Mesothelial cell of epicardium (in vitro differentiated cells): ENCODE measurements around the gene PTPRR. TPM values are rescaled to one million over a fixed set of nuclear protein-coding genes. Genes with fewer than 3 reads are reported as not detected.
A peak's percentile ranks its signal among the peaks of the same experiment; 100 is the strongest.

Source experiments
- DNase-seq, 2 experiments: peaks; one replicate each; pipeline ENCODE4 v3.0.0; 2021; ENCODE audit warnings: low spot score in 2 of 2; ENCODE audit not compliant: unreplicated experiment in 2 of 2
- H3K27ac Mint-ChIP-seq: 2 replicates; pipeline ENCODE4 v1.8.0; 2021; ENCODE audit warnings: mixed read lengths
- H3K27me3 Mint-ChIP-seq: 2 replicates; pipeline ENCODE4 v1.8.0; 2021; ENCODE audit warnings: low read depth, mixed read lengths
- H3K36me3 Mint-ChIP-seq: 2 replicates; pipeline ENCODE4 v1.8.0; 2021; ENCODE audit warnings: mixed read lengths
- H3K4me1 Mint-ChIP-seq: 2 replicates; pipeline ENCODE4 v1.8.0; 2021; ENCODE audit warnings: mixed read lengths
- H3K4me3 Mint-ChIP-seq: 2 replicates; pipeline ENCODE4 v1.8.0; 2021; ENCODE audit warnings: mild to moderate bottlenecking, moderate library complexity, mixed read lengths
- H3K9me3 Mint-ChIP-seq: 2 replicates; pipeline ENCODE4 v1.8.0; 2021; ENCODE audit warnings: mixed read lengths
- total RNA-seq: library from RNA; stranded (reverse); gene quantifications from 3 replicates; pipeline ENCODE4 v1.2.1, GENCODE V29; 2021
- TF ChIP-seq, protein P1 (sequence below): fragments of 200-600 bp; sonication (generic); IDR thresholded peaks from one replicate; pipeline ENCODE4 v1.5.0; 2021; ENCODE audit warnings: antibody characterized with exemption; ENCODE audit not compliant: unreplicated experiment

Gene PTPRR
- total RNA-seq, 1 donor from 2014 or later: 0.38 TPM

DNA sequence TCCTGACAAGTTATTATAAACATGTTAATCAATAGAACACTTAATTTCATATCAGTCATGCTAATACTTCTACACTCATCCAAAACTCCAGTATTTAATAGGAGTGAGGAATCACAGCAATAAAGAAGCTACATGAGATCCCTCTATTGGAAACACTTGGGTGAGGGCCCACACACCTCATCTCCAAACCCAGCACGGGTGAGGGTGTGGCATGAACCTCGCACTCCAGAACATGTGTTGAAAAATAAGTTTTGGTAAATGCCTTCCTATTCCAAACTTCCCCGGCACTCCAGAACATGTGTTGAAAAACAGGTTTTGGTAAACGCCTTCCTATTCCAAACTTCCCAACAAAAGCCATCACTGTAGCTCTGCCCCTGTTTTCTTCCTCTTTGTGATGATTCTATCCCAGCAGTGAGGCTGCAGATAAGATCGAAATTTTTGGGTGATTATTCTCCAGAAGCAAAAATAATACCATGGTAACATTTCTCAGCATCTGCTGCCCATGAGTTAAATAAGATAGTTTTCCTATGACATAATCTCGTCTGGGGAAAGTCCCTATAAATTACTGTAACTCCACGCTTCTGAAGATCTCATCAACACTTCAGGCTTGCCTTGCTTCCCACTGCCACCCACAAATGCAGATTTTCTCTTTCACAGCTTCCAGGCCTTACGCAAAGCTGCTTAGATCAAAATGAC, 258.9 kb downstream of the PTPRR start:
- TF ChIP-seq, protein P1, sequence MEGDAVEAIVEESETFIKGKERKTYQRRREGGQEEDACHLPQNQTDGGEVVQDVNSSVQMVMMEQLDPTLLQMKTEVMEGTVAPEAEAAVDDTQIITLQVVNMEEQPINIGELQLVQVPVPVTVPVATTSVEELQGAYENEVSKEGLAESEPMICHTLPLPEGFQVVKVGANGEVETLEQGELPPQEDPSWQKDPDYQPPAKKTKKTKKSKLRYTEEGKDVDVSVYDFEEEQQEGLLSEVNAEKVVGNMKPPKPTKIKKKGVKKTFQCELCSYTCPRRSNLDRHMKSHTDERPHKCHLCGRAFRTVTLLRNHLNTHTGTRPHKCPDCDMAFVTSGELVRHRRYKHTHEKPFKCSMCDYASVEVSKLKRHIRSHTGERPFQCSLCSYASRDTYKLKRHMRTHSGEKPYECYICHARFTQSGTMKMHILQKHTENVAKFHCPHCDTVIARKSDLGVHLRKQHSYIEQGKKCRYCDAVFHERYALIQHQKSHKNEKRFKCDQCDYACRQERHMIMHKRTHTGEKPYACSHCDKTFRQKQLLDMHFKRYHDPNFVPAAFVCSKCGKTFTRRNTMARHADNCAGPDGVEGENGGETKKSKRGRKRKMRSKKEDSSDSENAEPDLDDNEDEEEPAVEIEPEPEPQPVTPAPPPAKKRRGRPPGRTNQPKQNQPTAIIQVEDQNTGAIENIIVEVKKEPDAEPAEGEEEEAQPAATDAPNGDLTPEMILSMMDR: no peak
- Mint-ChIP-seq H3K27ac (peak overlapping the region; percentile 78), H3K9me3 (no peaks in the 10 kb centered on the region), H3K4me3 (no peak overlapping the region), H3K27me3 (no peaks in the 10 kb centered on the region), H3K4me1 (peaks cover 37% of the 10 kb centered on the region), H3K36me3 (no peaks in the 10 kb centered on the region)
- no peak for DNase-seq

DNA sequence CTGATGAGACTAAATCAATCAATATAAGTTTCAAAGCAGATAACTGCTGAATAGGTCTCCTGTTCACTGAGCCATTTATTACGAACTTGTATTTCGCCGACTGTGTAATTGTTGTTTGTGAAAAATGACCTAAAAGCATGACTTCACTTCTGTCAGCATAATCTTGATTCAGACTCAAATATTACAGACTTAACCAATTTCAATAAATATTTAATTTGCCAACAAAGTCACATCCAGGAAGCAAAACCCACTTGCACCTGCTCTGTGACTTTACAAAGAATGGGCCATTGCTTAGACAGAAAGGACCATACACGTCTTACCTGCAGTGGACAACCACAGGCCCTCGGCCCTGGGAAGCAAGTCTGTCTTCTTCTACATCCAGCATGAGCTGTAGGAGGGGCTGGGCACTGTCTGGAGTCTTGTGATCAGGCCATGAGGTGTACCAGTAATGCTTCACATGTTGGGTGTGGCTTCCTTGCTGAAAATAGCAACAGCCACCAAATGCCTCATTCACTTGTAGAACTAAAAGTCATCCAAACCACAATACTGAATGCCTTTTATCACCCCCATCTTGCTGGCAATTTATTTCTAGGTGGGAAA, 259.8 kb downstream of the PTPRR start:
- H3K4me3 Mint-ChIP-seq: no peak overlapping the region
- no peaks in the 10 kb centered on the region for H3K36me3 Mint-ChIP-seq
- TF ChIP-seq, protein P1: no peak
- H3K27ac Mint-ChIP-seq: no peak overlapping the region
- H3K4me1 Mint-ChIP-seq: peaks cover 37% of the 10 kb centered on the region
- H3K9me3 Mint-ChIP-seq: no peaks in the 10 kb centered on the region
- no peaks in the 10 kb centered on the region for H3K27me3 Mint-ChIP-seq
- no peak for DNase-seq

DNA sequence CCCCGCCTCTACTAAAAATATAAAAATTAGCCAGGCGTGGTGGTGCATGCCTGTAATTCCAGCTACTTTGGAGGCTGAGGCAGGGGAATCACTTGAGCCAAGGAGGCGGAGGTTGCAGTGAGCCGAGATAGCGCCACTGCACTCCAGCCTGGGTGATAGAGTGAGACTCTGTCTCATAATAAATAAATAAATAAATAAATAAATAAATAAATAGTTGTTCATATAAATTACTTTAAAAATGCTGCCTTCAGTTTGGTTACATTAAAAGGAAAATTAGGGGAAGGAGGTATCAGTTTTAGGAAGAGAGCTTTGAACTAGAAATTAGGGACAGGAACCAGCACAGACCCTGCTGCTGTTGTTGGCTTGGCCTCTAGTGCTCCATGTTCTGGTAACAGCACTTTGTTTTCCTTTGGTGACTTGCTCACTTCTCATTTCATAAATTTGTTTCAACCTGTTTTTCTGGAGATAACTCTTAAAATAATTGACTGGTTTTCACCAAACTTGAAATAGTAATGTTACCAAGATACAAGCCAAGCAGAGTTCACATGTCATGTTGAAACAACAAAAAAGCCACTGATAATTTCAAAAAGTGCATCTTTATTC, 260.4 kb downstream of the PTPRR start:
- no peaks in the 10 kb centered on the region for H3K27me3 Mint-ChIP-seq
- H3K4me3 Mint-ChIP-seq: no peak overlapping the region
- TF ChIP-seq, protein P1: no peak
- no peaks in the 10 kb centered on the region for H3K36me3 Mint-ChIP-seq
- H3K27ac Mint-ChIP-seq: peak overlapping the region; percentile 39
- H3K9me3 Mint-ChIP-seq: no peaks in the 10 kb centered on the region
- peaks cover 37% of the 10 kb centered on the region for H3K4me1 Mint-ChIP-seq
- no peak for DNase-seq

DNA sequence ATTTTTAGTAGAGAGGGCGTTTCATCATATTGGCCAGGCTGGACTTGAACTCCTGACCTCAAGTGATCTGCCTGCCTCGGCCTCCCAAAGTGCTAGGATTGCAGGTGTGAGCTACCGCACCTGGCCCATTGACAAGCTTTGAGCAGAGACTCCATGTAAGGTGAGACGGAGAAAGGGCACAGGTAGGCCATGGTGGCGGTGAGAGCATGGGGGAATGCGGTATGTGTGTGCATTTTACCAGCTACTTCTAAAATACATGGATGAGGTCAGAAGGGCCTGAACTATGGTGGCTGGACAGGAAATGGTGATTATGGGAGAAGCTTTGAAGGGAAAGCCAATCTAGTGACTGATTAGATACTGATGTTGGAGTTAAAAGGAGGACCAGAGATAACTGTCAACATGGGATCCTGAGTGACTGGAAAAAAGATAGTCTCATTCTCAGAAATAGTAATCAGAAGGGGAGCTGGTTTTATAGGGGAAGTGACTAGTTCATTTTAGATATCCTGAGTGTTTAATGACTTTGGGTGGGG, 261.4 kb downstream of the PTPRR start:
- H3K27me3 Mint-ChIP-seq: no peaks in the 10 kb centered on the region
- TF ChIP-seq, protein P1: no peak
- DNase-seq: no peak

DNA sequence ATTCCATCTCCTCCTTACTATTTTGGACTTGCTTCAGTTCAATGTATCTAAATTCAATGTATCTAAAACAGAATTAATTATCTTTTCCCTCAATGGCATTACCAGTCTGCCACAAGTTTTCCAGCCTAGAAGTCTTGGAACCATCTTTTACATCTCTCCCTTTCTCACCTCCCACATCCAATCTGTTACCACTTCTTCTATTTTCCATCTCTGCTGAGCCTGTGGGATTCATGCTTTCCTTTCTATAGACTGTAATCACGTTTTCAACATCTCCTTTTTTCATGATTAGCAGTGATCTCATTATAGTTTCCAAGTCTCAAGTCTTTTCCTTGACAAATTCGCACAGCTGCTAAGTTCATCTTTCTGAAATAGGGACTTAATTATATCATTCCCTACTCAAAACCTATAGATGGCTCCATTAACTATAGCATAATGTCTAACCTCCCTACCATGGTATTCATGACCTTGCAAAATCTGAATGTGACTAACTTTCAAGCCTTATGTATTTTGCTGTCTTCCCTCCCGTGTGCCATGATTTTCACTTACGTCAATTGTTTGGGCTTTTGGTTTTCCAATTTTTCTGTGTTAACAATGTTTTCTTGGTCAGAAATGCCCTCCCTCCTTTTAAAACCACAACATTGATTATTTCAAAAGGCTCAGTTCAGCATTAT, 262.8 kb downstream of the PTPRR start:
- Mint-ChIP-seq H3K27ac (no peak overlapping the region), H3K4me3 (no peak overlapping the region), H3K36me3 (no peaks in the 10 kb centered on the region), H3K9me3 (no peaks in the 10 kb centered on the region), H3K27me3 (no peaks in the 10 kb centered on the region), H3K4me1 (peaks cover 26% of the 10 kb centered on the region)
- TF ChIP-seq, protein P1: no peak
- DNase-seq: no peak

More for the DNA sequence above, 261.4 kb downstream of the PTPRR start:
- no peak overlapping the region for H3K4me3 Mint-ChIP-seq
- no peaks in the 10 kb centered on the region for H3K36me3 Mint-ChIP-seq
- H3K27ac Mint-ChIP-seq: peak overlapping the region; percentile 47
- peaks cover 29% of the 10 kb centered on the region for H3K4me1 Mint-ChIP-seq
- H3K9me3 Mint-ChIP-seq: no peaks in the 10 kb centered on the region
